Measurements from ENCODE around the gene AK3. TPM values are rescaled to one million over a fixed set of nuclear protein-coding genes. Genes with fewer than 3 reads are reported as not detected.
"Not testable (repeated sequence)": the region's sequence is repeated elsewhere in the genome, so short reads cannot be mapped to it uniquely, and the experiment has no call there.

The AK3 gene
- total RNA-seq, 1 donor from 2014 or later, result 81.6 TPM

GRCh38 chr9:4666042-4666699 lies 74.8 kb downstream of the AK3 start, which contains the start of gene SPATA6L:
Gene SPATA6L (minus strand): TSS chr9:4666480. CDS start chr9:4666250, 230 bp downstream.
- DNase-seq (ENCODE audit: low spot score), result peak; percentile 56

DNA sequence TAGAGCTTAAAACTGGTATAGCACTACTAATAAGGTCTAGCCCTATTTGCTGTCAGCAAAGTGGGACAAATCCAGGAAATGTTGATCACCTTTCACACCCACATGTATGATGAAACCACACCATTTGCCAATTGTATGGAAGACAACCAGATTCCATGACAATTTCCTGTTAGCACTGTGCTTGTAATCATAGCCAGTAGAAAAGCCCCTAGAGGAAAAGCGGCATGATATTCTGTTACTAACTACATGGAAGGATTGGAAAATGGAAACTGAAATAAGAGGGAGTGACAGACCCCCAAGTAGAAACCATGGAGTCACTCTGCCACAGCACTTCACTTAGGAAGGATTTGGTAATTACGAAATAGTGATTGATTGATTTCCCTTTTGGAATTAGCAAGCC lies 75.6 kb downstream of the AK3 start:
- DNase-seq (ENCODE audit: low spot score), result no peak

DNA sequence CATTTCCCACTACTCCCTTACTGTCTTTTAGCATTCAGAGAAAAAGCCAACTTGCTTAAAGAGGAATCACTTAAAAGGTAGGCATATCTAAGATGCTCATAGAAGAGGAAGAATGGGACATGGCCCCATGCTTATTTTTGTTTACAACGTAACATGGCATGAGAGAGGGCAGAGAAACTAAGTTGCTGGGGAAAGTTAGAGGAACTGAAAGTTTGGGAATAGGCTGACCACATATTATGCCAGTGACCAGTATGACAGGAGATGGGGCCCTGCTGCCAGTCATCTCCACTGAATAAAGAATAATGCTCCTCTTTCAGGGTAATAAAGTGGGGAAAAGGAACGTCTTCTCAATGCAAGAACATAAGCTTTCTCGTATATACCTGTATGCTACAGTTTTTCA lies 77.0 kb downstream of the AK3 start:
- DNase-seq (ENCODE audit: low spot score), result no peak

DNA sequence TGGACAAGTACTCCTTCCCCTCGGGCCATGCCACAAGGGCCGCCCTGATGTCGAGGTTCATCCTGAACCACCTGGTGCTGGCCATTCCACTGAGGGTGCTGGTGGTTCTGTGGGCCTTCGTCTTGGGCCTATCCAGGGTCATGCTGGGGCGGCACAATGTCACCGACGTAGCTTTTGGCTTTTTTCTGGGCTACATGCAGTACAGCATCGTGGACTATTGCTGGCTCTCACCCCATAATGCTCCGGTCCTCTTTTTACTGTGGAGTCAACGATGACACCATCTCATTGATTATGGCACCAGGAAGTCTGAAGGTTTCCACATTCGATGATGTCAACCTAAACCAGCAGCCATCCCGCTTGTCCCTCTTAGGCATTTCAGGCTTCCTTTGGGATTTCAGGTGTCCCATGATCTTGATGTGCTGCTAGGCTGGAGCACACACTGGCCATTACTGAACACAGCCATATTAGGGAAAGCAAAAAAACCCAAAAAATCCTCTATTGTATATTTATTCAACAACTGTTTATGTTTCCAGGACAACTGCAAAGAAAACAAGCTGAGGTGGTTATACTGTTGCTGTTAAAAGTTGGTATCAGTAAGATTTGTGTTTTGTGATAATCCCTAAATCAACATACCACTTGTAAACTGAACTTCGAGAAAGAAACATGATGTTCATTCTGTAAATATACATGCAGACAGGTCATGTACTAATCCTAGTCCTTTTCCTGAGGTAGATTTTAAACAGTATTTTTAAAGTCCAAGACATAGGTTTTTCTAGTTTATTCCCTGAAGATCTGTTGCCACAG lies 77.8 kb downstream of the AK3 start:
- no peak for DNase-seq (ENCODE audit: low spot score)

GRCh38 chr9:4662108-4662988 lies 78.7 kb downstream of the AK3 start, which contains the start of gene PLPP6:
Gene PLPP6 (plus strand): TSS chr9:4662294. CDS start chr9:4662376, 82 bp downstream.
- DNase-seq (ENCODE audit: low spot score), result peak; percentile 94

DNA sequence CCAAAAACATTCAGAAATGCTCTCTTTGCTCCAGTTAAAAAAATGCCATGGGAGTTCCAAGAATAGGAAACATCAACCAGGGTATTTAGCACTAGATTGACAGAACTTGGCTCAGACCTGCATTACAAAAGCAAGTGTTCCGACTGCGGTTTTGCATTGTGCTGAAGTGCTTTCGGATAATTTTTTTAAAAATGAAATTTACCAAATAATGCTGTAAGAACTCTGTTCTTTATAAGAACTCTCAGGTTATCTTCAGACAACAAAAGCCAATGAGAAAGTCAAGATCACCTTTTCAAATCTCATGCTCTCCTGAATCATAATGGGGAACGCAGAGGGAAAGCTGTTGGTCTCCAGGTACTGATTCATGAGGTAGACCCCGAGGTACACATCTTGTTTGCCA lies 79.4 kb downstream of the AK3 start:
- no peak for DNase-seq (ENCODE audit: low spot score)

DNA sequence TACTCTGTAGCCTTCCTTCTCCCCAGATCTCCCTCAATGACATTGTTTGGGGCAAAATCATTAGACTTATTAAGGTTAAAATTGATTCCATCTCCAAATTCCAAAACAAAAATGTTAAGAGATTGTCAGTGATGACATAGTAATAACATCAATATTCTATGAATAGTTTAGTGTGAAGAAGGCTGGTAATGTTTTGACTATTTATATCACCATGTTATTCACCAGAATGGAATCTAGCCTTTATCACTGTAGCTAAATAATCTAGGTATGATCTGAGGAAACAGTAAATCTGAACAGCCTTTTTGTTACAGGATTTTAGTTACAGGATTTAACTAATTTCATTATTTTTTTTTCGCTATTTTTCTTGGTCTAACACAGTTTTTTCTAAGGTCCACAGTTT lies 79.8 kb downstream of the AK3 start:
- DNase-seq (ENCODE audit: low spot score), result no peak

GRCh38 chr9:4660665-4661064 lies 80.3 kb downstream of the AK3 start:
- not testable (repeated sequence) for DNase-seq (ENCODE audit: low spot score)

Other genes starting within 250 kb of the AK3 start
- 11.4 TPM for gene PLPP6, start 78.9 kb downstream of the AK3 start, total RNA-seq
- 23.1 TPM for gene SPATA6L, start 74.7 kb downstream of the AK3 start, total RNA-seq
- gene CDC37L1, start 61.6 kb downstream of the AK3 start, total RNA-seq, result 18.3 TPM
- 35.1 TPM for gene RCL1, start 51.7 kb upstream of the AK3 start, total RNA-seq
- gene JAK2, start 244.1 kb upstream of the AK3 start, total RNA-seq, result 19.9 TPM

Measured in ureter (tissue), 1 donor.